D341Med (cell line): ENCODE data around the gene PCNA.
"Not testable (repeated sequence)": the region's sequence is repeated elsewhere in the genome, so short reads cannot be mapped to it uniquely, and the experiment has no call there.

Source experiments
- DNase-seq: peaks from one replicate; pipeline ENCODE4 v3.0.0; 2012; ENCODE audit warnings: low spot score

Gene PCNA

GRCh38 chr20:5141615-5142014 is 21.9 kb upstream of the PCNA start:
- DNase-seq = no peak

- no peak for DNase-seq
Observed at GRCh38 chr20:5140195-5140594, 20.4 kb upstream of the PCNA start.

GRCh38 chr20:5136096-5136495 is 16.3 kb upstream of the PCNA start:
- DNase-seq = no peak

GRCh38 chr20:5135363-5136012 is 15.7 kb upstream of the PCNA start:
- no peak for DNase-seq

GRCh38 chr20:5133998-5134397 is 14.2 kb upstream of the PCNA start:
- no peak for DNase-seq

GRCh38 chr20:5131502-5131901 is 11.7 kb upstream of the PCNA start:
- DNase-seq = no peak

- DNase-seq = no peak
Observed at GRCh38 chr20:5128886-5129285, 9.1 kb upstream of the PCNA start.

- no peak for DNase-seq
Observed at GRCh38 chr20:5127859-5128424, 8.2 kb upstream of the PCNA start.

- peak; percentile 67 for DNase-seq
Observed at GRCh38 chr20:5127204-5127858, 7.6 kb upstream of the PCNA start.

GRCh38 chr20:5126512-5127203 is 6.9 kb upstream of the PCNA start, which contains the start of gene CDS2:
Gene CDS2 (plus strand): TSS chr20:5127008. CDS start chr20:5127093, 85 bp downstream.
- peak; percentile 97 for DNase-seq

GRCh38 chr20:5122873-5123260 is 3.1 kb upstream of the PCNA start:
- no peak for DNase-seq

- no peak for DNase-seq
Observed at GRCh38 chr20:5120185-5120476, 373 bp upstream of the PCNA start.

- no peak for DNase-seq
Observed at GRCh38 chr20:5119143-5119434, 669 bp downstream of the PCNA start.

- no peak for DNase-seq
Observed at GRCh38 chr20:5118220-5119142, 1.3 kb downstream of the PCNA start.

GRCh38 chr20:5116875-5117274 is 2.9 kb downstream of the PCNA start:
- no peak for DNase-seq

- DNase-seq = no peak
Observed at GRCh38 chr20:5114403-5114802, 5.4 kb downstream of the PCNA start.

GRCh38 chr20:5113615-5113986 is 6.2 kb downstream of the PCNA start:
- DNase-seq = no peak

- no peak for DNase-seq
Observed at GRCh38 chr20:5109276-5109675, 10.5 kb downstream of the PCNA start.

- no peak for DNase-seq
Observed at GRCh38 chr20:5104479-5104878, 15.3 kb downstream of the PCNA start.

- peak; percentile 74 for DNase-seq
Observed at GRCh38 chr20:5100684-5101347, 18.9 kb downstream of the PCNA start.

GRCh38 chr20:5099909-5100308 is 19.8 kb downstream of the PCNA start:
- DNase-seq = not testable (repeated sequence)

- not testable (repeated sequence) for DNase-seq
Observed at GRCh38 chr20:5099009-5099408, 20.7 kb downstream of the PCNA start.
